H9 (cell line): Measurements from ENCODE around the gene PTGDR2. TPM values are rescaled to one million over a fixed set of nuclear protein-coding genes. Genes with fewer than 3 reads are reported as not detected.

Source experiments
- DNase-seq: peaks from one replicate; pipeline ENCODE4 v3.0.0-alpha.2; 2017
- H2AFZ ChIP-seq: one replicate; pipeline ENCODE4 v1.6.1; 2013; ENCODE audit warnings: mild to moderate bottlenecking, low read length, control low read depth, moderate library complexity
- H2AK5ac ChIP-seq: 2 replicates; pipeline ENCODE4 v1.6.1; 2013; ENCODE audit warnings: low read length, control low read depth, mixed read lengths; ENCODE audit not compliant: insufficient read length
- H2BK120ac ChIP-seq: one replicate; pipeline ENCODE4 v1.6.1; 2013; ENCODE audit warnings: low read depth, mild to moderate bottlenecking, low read length, control low read depth, inconsistent platforms; ENCODE audit not compliant: poor library complexity, severe bottlenecking
- H2BK12ac ChIP-seq: 2 replicates; pipeline ENCODE4 v1.6.1; 2013; ENCODE audit warnings: low read length, control low read depth, mixed read lengths, low read depth; ENCODE audit not compliant: insufficient read length
- H2BK15ac ChIP-seq: 2 replicates; pipeline ENCODE4 v1.6.1; 2013; ENCODE audit warnings: low read depth, low read length, control low read depth
- H2BK20ac ChIP-seq: one replicate; pipeline ENCODE4 v1.6.1; 2013; ENCODE audit warnings: low read depth, mild to moderate bottlenecking, low read length, control low read depth, inconsistent platforms; ENCODE audit not compliant: poor library complexity, severe bottlenecking
- H2BK5ac ChIP-seq: 2 replicates; pipeline ENCODE4 v1.6.1; 2013; ENCODE audit warnings: low read length, control low read depth, mixed read lengths; ENCODE audit not compliant: insufficient read length
- H3K14ac ChIP-seq: 2 replicates; pipeline ENCODE4 v1.6.1; 2013; ENCODE audit warnings: low read length, control low read depth; ENCODE audit not compliant: insufficient read depth
- H3K18ac ChIP-seq: 2 replicates; pipeline ENCODE4 v1.6.1; 2013; ENCODE audit warnings: low read depth, mild to moderate bottlenecking, mixed read lengths, low read length, control low read depth; ENCODE audit not compliant: insufficient read length
- H3K23ac ChIP-seq: 2 replicates; pipeline ENCODE4 v1.6.1; 2013; ENCODE audit warnings: low read length, control low read depth, mixed read lengths, low read depth; ENCODE audit not compliant: insufficient read length
- H3K23me2 ChIP-seq: 2 replicates; pipeline ENCODE4 v1.6.1; 2013; ENCODE audit warnings: low read depth, mild to moderate bottlenecking, mixed read lengths, low read length, control low read depth; ENCODE audit not compliant: insufficient read length, poor library complexity, severe bottlenecking
- H3K27ac ChIP-seq: 2 replicates; pipeline ENCODE4 v1.5.1; 2013; ENCODE audit warnings: low read length, control low read depth, mixed read lengths, low read depth; ENCODE audit not compliant: insufficient read length
- H3K27me3 ChIP-seq: 2 replicates; pipeline ENCODE4 v1.6.1; 2013; ENCODE audit warnings: low read length, control low read depth, inconsistent platforms; ENCODE audit not compliant: insufficient read depth
- H3K4ac ChIP-seq: 2 replicates; pipeline ENCODE4 v1.6.1; 2013; ENCODE audit warnings: low read depth, mild to moderate bottlenecking, control low read depth, inconsistent platforms, low read length, moderate library complexity
- H3K4me1 ChIP-seq: 2 replicates; pipeline ENCODE4 v1.6.1; 2013; ENCODE audit warnings: low read length, control low read depth, inconsistent platforms; ENCODE audit not compliant: insufficient read depth
- H3K4me2 ChIP-seq: 2 replicates; pipeline ENCODE4 v1.6.1; 2013; ENCODE audit warnings: low read length, control low read depth, mixed read lengths; ENCODE audit not compliant: insufficient read length, insufficient read depth
- H3K56ac ChIP-seq: 2 replicates; pipeline ENCODE4 v1.6.1; 2013; ENCODE audit warnings: low read depth, mild to moderate bottlenecking, mixed read lengths, low read length, control low read depth; ENCODE audit not compliant: insufficient read length
- H3K79me1 ChIP-seq: 2 replicates; pipeline ENCODE4 v1.6.1; 2013; ENCODE audit warnings: low read depth, mild to moderate bottlenecking, moderate library complexity, low read length, control low read depth, inconsistent platforms; ENCODE audit not compliant: insufficient read depth, poor library complexity, severe bottlenecking
- H3K79me2 ChIP-seq: 2 replicates; pipeline ENCODE4 v1.6.1; 2013; ENCODE audit warnings: low read length, control low read depth, inconsistent platforms; ENCODE audit not compliant: insufficient read depth
- H3K9ac ChIP-seq: 2 replicates; pipeline ENCODE4 v1.6.1; 2013; ENCODE audit warnings: low read length, control low read depth, mixed read lengths; ENCODE audit not compliant: insufficient read length; ENCODE audit errors: extremely low read depth
- H3K9me3 ChIP-seq: one replicate; pipeline ENCODE4 v1.6.1; 2013; ENCODE audit warnings: low read depth, low read length, inconsistent platforms; ENCODE audit not compliant: control insufficient read depth
- H3T11ph ChIP-seq: one replicate; pipeline ENCODE4 v1.6.1; 2013; ENCODE audit warnings: mild to moderate bottlenecking, low read length, control low read depth, inconsistent platforms
- H4K20me1 ChIP-seq: one replicate; pipeline ENCODE4 v1.6.1; 2013; ENCODE audit not compliant: control insufficient read depth, insufficient read length, insufficient read depth
- H4K5ac ChIP-seq: 2 replicates; pipeline ENCODE4 v1.6.1; 2013; ENCODE audit warnings: low read depth, mild to moderate bottlenecking, mixed read lengths, low read length, control low read depth; ENCODE audit not compliant: insufficient read length
- H4K8ac ChIP-seq: replicated peaks from 2 replicates; pipeline ENCODE4 v1.6.1; 2013; ENCODE audit warnings: low read length, control low read depth, mixed read lengths, low read depth; ENCODE audit not compliant: insufficient read length
- H4K91ac ChIP-seq: 2 replicates; pipeline ENCODE4 v1.6.1; 2013; ENCODE audit warnings: low read depth, mild to moderate bottlenecking, moderate library complexity, mixed read lengths, low read length, control low read depth; ENCODE audit not compliant: insufficient read length
- H3K27ac Mint-ChIP-seq, 3 experiments: 2 replicates in 2 of 3; 3 replicates in 1 of 3; pipeline ENCODE4 v1.8.0; 2020 to 2021; ENCODE audit warnings: mixed read lengths in 3 of 3, mild to moderate bottlenecking in 1 of 3, moderate library complexity in 1 of 3
- H3K27me3 Mint-ChIP-seq: 2 replicates; pipeline ENCODE4 v1.8.0; 2021; ENCODE audit warnings: low read depth, mild to moderate bottlenecking, moderate library complexity, mixed read lengths
- H3K36me3 Mint-ChIP-seq, 3 experiments: 2 replicates in 2 of 3; 3 replicates in 1 of 3; pipeline ENCODE4 v1.8.0; 2020 to 2021; ENCODE audit warnings: low read depth in 3 of 3, mixed read lengths in 3 of 3; ENCODE audit not compliant: insufficient read depth in 1 of 3
- H3K4me1 Mint-ChIP-seq, 2 experiments: 2 replicates each; pipeline ENCODE4 v1.8.0; 2020; ENCODE audit warnings: mixed read lengths in 2 of 2
- H3K4me3 Mint-ChIP-seq, 2 experiments: 2 replicates in 1 of 2; 3 replicates in 1 of 2; pipeline ENCODE4 v1.8.0; 2020 to 2021; ENCODE audit warnings: mild to moderate bottlenecking in 2 of 2, mixed read lengths in 2 of 2, moderate library complexity in 1 of 2
- H3K9me3 Mint-ChIP-seq, 2 experiments: 2 replicates in 1 of 2; 3 replicates in 1 of 2; pipeline ENCODE4 v1.8.0; 2020; ENCODE audit warnings: mild to moderate bottlenecking in 2 of 2, mixed read lengths in 2 of 2, moderate library complexity in 1 of 2
- WGBS: extraction: QIAGEN DNeasy Blood & Tissue Kit; methylation state at CpG from one replicate; pipeline ENCODE4 v1.1.7; 2013; ENCODE audit warnings: missing lambda C conversion rate, low lambda C conversion rate, mixed read lengths; ENCODE audit not compliant: insufficient read length; ENCODE audit errors: extremely low coverage; 5-methylcytosine and 5-hydroxymethylcytosine counted together
- total RNA-seq: library from RNA; stranded (reverse); gene quantifications from 2 replicates; pipeline ENCODE4 v1.2.1, GENCODE V29; 2021
- TF ChIP-seq, protein P1 (sequence below): fragments of 200-600 bp; sonication (generic); conservative IDR thresholded peaks from 3 replicates; pipeline ENCODE4 v1.8.0; 2021; ENCODE audit warnings: antibody characterized with exemption, mild to moderate bottlenecking

PTGDR2 gene
- total RNA-seq, 1 experiment from 2014 or later = not detected

GRCh38 chr11:60848714-60849151 is 7.0 kb downstream of the PTGDR2 start:
- no peaks in the 10 kb centered on the region for H3K9me3 Mint-ChIP-seq
- no peak overlapping the region for H2AK5ac ChIP-seq
- no peak overlapping the region for H4K5ac ChIP-seq
- H4K91ac ChIP-seq = no peak overlapping the region
- no peak overlapping the region for H2BK15ac ChIP-seq
- no peak overlapping the region for H3K56ac ChIP-seq
- H3K4me3 Mint-ChIP-seq = no peak overlapping the region
- no peaks in the 10 kb centered on the region; the same call in 1 of the 2 replicates for H3K27me3 Mint-ChIP-seq
- no peak overlapping the region for H2AFZ ChIP-seq
- peaks cover 40 to 74% (median 54%) of the 10 kb centered on the region in 3 experiments for H3K36me3 Mint-ChIP-seq
- no peak overlapping the region for H3K14ac ChIP-seq
- H3K9ac ChIP-seq = no peak overlapping the region
- H3K9me3 ChIP-seq = no peaks in the 10 kb centered on the region
- no peak overlapping the region for H3K4me2 ChIP-seq
- H2BK5ac ChIP-seq = no peak overlapping the region
- H3K27ac Mint-ChIP-seq = peak overlapping the region in 1 of 3 experiments; percentile 81; a peak in 1 of 7 replicates
- TF ChIP-seq, protein P1, sequence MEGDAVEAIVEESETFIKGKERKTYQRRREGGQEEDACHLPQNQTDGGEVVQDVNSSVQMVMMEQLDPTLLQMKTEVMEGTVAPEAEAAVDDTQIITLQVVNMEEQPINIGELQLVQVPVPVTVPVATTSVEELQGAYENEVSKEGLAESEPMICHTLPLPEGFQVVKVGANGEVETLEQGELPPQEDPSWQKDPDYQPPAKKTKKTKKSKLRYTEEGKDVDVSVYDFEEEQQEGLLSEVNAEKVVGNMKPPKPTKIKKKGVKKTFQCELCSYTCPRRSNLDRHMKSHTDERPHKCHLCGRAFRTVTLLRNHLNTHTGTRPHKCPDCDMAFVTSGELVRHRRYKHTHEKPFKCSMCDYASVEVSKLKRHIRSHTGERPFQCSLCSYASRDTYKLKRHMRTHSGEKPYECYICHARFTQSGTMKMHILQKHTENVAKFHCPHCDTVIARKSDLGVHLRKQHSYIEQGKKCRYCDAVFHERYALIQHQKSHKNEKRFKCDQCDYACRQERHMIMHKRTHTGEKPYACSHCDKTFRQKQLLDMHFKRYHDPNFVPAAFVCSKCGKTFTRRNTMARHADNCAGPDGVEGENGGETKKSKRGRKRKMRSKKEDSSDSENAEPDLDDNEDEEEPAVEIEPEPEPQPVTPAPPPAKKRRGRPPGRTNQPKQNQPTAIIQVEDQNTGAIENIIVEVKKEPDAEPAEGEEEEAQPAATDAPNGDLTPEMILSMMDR = no peak
- H3K18ac ChIP-seq = no peak overlapping the region
- peaks cover 16 to 18% of the 10 kb centered on the region in 2 experiments for H3K4me1 Mint-ChIP-seq
- H3T11ph ChIP-seq = no peak overlapping the region
- peaks cover 4% of the 10 kb centered on the region; the same call in 1 of the 2 replicates for H3K4me1 ChIP-seq
- no peak overlapping the region for H2BK120ac ChIP-seq
- no CpG with 5 or more reads among the region's 10 CpGs for WGBS
- H2BK12ac ChIP-seq = no peak overlapping the region
- H3K27ac ChIP-seq = no peak overlapping the region
- peaks cover 13% of the 10 kb centered on the region; the same call in 1 of the 2 replicates for H3K79me2 ChIP-seq
- no peaks in the 10 kb centered on the region for H3K79me1 ChIP-seq
- H2BK20ac ChIP-seq = no peak overlapping the region
- no peak overlapping the region for H4K8ac ChIP-seq
- no peaks in the 10 kb centered on the region for H4K20me1 ChIP-seq
- H3K23ac ChIP-seq = no peak overlapping the region
- H3K27me3 ChIP-seq = no peaks in the 10 kb centered on the region
- H3K23me2 ChIP-seq = no peaks in the 10 kb centered on the region
- DNase-seq = no peak
- H3K4ac ChIP-seq = no peak overlapping the region
